Adrenal gland (tissue), 5 donors: Measurements from ENCODE around the gene ADM5.

Source experiments
- CTCF ChIP-seq, 6 experiments: fragments of 450-650 bp in 4 of 6; fragments of 200-600 bp in 2 of 6; sonication (generic) in 1 of 6; IDR thresholded peaks; 1 replicate in 5 of 6; 2 replicates in 1 of 6; pipeline versions ENCODE4 v1.5.1 to v1.8.0; 2016 to 2021; ENCODE audit warnings: antibody characterized with exemption in 6 of 6, mild to moderate bottlenecking in 2 of 6, moderate library complexity in 1 of 6
- POLR2A ChIP-seq, 2 donors: fragments of 450-650 bp; IDR thresholded peaks; one replicate each; pipeline ENCODE4 v1.6.1; 2017; ENCODE audit warnings: antibody characterized with exemption in 2 of 2, mild to moderate bottlenecking in 2 of 2, moderate library complexity in 1 of 2
- donor health status: DM: no; HTN: no; CAD: no.

GRCh38 chr19:49705919-49706318 lies 16.5 kb downstream of the ADM5 start:
- TF ChIP-seq CTCF (IDR thresholded peaks at IDR 0.05), result no peak
- TF ChIP-seq POLR2A (IDR thresholded peaks at IDR 0.05), result no peak
